NCI-H510A treated with DMSO at 0.1 percent for 48 hours (cell line): ENCODE data around the gene HBP1.
"Not testable (repeated sequence)": the region's sequence is repeated elsewhere in the genome, so short reads cannot be mapped to it uniquely, and the experiment has no call there.

Experiments used
- DNase-seq: peaks from one replicate; lab custom pipeline; 2025; lab: John Stamatoyannopoulos, UW

The HBP1 gene

DNA sequence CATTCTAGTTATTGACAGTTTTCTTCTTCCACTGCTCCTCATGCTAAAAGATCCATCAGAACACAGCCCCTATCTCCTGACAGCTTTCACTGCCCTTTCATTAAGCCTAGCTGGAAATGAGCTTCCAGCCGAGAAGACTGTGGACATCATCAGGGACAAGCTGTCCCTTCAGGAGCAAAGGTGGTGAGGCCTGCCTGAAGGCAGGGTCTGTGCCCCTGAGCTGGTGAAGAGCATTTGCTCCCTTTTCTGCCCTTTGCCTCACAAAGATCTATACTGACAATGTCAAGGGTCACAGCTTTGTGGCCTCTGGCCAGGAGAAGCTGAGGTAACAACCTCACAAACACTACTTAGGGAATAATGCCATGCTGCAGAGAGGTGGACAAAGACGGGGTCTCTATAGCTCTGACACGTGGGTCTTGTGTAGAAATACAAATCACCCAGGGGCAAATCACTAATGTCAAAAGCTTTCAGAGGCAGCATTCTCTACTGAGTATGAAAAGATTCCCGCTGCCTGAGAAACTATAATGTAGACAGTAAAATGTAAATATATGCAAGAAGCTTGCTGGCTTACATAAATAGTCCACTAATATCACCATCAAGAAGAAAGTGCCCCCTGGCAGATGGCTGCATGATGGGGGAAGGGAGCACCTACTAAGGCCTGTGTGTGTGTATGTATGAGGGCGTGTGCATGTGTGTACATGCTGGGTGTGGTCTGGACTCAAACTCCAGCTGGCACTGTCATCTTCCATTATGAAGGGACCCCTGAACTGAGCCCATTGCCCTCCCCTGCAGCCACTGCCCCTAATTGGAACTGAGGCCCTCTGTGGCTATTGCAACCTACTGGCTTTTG is 55.8 kb downstream of the HBP1 start:
- no peak for DNase-seq

DNA sequence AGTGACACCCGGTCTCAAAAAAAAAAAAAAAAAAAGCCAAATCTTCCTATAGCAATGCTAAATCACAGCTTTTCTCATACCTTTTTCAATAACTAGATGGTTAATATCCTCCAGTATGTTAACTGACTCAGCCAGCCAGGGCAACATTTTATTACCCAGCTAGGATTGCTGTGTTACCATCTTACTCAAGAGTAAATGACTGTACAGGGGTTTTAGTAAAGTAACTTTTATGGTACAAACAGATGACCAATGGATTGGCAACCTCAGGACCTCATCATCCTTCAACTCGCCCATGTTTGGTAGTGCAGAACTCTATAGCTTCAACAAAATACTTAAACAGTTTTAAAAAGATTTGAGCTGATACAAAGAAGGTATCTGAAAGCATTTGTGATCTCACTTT is 59.5 kb downstream of the HBP1 start:
- DNase-seq = no peak

DNA sequence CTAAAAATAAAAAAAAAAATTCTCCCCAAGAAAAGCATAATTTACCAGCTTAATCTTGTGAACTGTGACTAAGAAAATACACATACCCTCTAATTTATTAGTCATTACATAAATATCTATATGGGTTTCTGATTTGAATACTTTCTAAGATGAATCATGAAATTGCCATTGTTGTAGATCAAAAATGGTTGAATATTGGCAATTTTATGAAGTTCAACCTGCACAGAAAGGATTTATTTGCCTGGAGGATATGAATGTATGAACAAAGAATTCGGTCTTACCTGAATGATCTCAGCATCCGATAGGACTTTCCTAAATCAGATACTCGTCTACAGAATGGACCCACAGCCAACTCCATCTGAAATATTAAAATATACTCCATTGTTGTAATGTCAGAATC is 61.5 kb downstream of the HBP1 start:
- no peak for DNase-seq

DNA sequence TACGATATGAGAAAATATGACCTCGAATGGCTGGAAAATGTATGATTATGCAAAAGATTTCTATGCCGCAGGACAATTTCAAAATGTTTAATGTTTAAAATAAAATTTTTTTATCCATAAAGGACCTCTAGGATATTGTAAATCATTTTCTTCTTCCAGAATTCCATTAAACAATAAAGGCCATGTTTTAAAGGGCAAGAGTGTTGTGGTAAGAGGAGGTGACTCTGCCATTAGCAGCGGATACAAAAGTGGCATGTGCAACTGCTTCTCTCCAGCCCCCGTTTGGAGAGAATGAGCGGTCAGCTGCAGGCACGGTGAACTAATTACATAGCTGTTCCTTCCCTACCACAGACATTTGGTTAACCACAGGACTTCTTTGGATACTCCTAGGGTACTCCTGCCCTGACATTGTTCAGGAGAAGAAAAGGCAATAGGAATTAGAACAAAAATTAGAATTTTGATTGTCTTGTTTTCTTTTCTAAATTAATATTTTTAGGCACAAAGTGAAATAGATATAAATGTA is 63.8 kb downstream of the HBP1 start:
- DNase-seq = no peak

DNA sequence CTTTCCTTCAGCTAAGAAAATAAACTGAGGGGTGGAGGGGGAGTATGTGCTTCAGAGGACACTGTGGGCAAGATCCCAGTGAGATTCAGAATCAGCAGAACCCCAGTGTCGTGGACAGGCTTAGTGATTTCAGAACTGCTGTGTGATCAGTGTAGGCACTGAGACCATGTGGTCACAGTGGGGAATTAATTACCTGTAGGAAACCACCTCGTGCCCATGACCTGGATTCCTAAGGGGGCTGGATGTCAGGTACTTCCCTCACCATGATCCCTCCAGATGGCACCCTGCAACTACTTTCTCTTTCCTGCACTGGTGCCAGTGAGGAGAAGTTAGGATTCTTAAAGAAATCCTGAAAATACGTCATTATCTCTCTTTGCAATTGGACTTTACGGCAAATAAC is 64.4 kb downstream of the HBP1 start:
- DNase-seq = no peak

DNA sequence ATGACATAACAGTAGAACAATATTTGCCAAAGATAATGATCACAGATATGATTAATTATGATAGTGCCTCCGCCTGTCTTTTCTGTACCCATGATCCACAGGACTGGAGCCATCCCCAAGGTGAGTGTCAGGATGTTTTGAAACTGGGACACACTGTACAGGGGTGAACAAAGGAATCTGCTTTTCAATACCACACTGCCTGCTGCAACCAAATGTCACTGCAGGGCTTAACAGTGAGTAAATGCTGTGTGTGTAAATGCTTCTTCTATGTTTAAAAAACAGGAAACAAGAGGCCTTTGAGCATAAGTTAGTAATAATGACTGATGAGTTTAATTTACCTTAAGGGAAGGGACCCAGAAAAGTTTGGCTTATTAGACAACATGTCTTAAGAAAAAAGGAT is 65.2 kb downstream of the HBP1 start:
- DNase-seq = no peak

DNA sequence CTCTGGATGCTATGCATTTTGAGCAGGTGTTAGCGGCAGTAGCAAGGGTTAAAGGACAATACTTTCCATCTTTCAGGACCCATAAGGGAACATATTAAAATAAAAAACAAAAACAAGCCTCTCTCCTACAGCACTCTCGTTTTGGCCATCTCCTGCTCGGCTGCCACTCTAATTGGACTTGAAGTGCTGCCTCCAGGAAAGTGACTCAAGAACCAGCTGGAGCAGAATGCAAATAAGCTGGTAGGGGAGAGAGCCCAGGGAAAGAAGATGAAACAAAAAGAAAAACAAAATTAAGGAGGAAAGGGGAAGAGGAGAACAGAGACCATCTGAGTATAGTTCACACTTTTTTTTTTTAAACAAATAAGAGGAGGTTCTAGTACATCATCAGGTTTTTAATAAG is 65.6 kb downstream of the HBP1 start:
- DNase-seq = peak; percentile 10

DNA sequence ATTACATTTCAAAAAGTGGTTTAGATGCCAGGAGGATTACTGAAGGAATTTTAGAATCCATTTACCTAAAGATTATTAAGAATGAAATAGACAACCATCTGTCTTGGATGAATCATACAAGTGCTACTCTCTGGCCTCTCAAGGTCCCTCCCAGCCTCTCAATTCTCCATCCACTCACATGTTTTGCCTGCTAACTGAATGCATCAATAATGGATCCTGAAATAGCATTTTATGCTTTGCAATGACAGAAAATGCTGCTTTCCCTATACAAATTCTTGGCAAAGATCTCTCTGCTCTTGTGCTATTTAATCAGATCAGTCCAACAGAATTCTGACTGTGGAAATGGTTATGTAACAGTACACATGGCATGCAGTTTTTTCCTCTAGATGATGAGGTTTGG is 68.1 kb downstream of the HBP1 start:
- DNase-seq = no peak

DNA sequence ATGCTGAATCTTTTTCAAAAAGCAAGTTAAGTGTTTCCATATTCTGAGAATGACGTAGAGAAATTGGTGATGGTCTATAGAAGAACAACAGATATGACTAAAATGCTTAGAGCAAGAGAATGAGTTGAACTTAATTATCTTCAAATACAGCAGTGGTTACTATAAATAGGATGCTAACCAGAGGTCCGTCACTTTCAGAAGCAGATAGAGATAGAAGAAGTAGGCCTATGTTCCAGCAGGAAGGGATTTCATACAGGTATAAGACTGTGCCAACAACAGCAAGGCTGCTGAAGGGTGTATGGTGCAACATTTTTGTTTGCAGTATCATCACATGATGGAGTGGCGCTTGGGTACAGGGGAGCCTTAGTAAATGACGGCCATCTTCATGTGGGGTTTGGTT is 68.6 kb downstream of the HBP1 start:
- DNase-seq = no peak

DNA sequence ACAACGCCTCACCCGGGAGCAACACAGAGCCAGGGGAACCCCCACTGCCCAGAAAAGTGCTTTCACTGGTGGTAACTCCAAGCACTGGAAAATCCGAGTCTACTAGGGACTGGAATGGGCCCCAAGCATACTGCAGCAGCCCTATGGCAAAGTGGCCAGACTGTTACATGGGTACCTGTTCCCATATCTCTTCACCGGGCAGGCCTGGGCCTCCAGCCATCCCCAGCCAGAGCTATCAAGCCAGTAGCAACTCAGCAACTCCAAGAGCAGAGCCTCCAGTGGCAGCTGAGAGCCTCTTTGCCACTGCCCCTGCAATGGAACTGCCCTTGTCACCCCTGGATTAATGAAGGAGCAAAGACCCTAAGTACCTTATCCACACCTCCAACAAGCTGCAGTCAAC is 73.5 kb downstream of the HBP1 start:
- no peak for DNase-seq

DNA sequence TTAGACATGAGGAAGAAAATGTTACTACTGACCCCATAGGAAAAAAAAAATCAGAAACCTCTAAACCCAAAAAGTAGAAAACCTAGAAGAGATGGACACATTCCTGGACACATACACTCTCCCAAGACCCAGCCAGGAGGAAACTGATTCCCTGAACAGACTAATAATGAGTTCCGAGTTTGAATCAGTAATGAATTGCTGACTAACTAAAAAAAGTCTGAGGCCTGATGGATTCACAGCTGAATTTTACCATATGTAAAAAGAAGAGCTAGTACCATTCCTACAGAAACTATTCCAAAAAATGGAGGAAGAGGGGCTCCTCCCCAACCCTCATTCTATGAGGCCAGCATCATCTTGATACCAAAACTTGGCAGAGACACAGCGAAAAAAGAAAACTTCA is 75.8 kb downstream of the HBP1 start:
- DNase-seq = no peak

DNA sequence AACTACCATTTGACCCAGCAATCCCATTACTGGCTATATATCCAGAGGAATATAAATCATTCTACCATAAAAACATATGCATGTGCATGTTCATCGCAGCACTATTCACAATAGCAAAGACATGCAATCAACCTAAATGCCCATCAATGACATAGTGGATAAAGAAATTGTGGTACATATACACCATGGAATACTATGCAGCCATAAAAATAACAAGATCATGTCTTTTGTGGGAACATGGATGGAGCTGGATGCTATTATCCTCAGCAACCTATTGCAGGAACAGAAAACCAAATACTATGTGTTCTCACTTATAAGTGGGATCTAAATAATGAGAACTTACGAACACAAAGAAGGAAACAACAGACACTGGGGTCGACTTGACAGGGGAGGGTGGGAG is 78.0 kb downstream of the HBP1 start:
- DNase-seq = not testable (repeated sequence)

DNA sequence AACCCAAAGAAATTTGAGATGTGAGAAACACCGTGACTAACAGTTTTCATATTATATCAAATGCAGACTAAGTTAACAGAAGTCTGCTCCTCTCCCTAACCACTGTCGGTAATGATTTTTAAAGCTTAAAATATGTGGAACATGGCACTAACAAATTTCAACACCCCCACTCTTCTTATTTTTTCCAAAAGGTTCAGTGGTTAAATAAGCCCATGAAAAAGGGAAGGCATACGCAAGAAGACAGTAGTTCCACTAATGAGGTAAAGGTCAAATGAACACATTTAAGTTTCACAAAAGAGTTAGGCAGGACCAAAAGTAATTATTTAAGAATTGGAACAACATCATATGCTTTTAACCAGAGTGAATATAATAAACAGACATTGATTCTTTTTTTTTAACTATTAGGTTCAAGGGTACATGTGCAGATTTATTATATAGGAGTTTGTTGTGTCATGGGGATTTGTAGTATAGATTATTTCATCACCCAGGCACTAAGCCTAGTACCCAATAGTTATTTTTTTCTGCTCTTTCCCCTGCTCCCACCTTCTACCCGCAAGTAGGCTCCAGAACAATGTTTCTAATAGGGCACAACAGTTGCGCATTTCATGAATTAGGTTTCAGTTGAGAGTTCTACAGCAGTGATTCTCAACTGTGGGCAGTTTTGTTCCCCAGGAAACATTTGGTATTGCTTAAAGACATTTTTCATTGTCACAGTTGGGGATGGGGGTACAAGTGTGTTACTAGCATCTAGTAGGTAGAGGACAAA is 79.9 kb downstream of the HBP1 start:
- no peak for DNase-seq

DNA sequence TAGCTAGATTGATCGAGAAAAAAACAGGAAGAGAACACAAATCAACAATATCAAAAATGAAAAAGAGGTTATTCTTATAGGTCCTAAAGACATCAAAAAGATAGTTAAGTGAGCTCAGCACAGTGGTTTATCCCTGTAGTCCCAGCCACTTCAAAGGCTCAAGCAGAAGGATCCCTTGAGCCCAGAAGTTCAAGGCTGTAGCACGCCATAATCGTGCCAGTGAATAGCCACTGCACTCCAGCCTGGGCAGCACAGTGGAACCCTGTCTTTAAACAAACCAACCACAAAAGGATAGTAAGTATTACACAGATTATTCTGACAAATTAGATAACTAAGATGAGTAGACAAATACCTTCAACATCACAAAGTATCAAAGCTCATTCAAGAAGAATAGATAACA is 83.2 kb downstream of the HBP1 start:
- DNase-seq = no peak
